GM23338 (cell line): ENCODE data around the gene PPFIA1. TPM values are rescaled to one million over a fixed set of nuclear protein-coding genes. Genes with fewer than 3 reads are reported as not detected.

ENCODE experiments used
- ATAC-seq: fragments of 200-7000 bp; cut with Tn5 transposase; 3 replicates; pipeline ENCODE4 v1.9.1; 2020
- DNase-seq: peaks from one replicate; pipeline ENCODE4 v3.0.0-alpha.2; 2015; ENCODE audit warnings: low spot score
- H2AFZ ChIP-seq: fragments of 200-600 bp; sonication (generic); 2 replicates; pipeline ENCODE4 v1.8.0; 2016; ENCODE audit warnings: antibody characterized with exemption, mild to moderate bottlenecking, moderate library complexity
- H3F3A ChIP-seq: fragments of 200-600 bp; sonication (generic); replicated peaks from 2 replicates; pipeline ENCODE4 v1.8.0; 2017; ENCODE audit warnings: antibody characterized with exemption, mixed run types, low read depth
- H3K27ac ChIP-seq: fragments of 200-600 bp; sonication (generic); 2 replicates; pipeline ENCODE4 v1.6.1; 2016; ENCODE audit warnings: low read depth
- H3K27me3 ChIP-seq: fragments of 200-600 bp; sonication (generic); 2 replicates; pipeline ENCODE4 v1.8.0; 2016; ENCODE audit warnings: mild to moderate bottlenecking, mixed run types, moderate library complexity; ENCODE audit not compliant: insufficient read depth
- H3K36me3 ChIP-seq: fragments of 200-600 bp; sonication (generic); 2 replicates; pipeline ENCODE4 v1.8.0; 2016; ENCODE audit warnings: mild to moderate bottlenecking; ENCODE audit not compliant: insufficient read depth
- H3K4me1 ChIP-seq: fragments of 200-600 bp; sonication (generic); 2 replicates; pipeline ENCODE4 v1.8.0; 2016; ENCODE audit warnings: mild to moderate bottlenecking, moderate library complexity; ENCODE audit not compliant: insufficient read depth
- H3K4me2 ChIP-seq: fragments of 200-600 bp; sonication (generic); 2 replicates; pipeline ENCODE4 v1.7.1; 2017; ENCODE audit warnings: mixed run types
- H3K4me3 ChIP-seq: fragments of 200-600 bp; sonication (generic); 2 replicates; pipeline ENCODE4 v1.6.1; 2016; ENCODE audit warnings: mixed run types
- H3K79me2 ChIP-seq: fragments of 200-600 bp; sonication (generic); replicated peaks from 2 replicates; pipeline ENCODE4 v1.8.0; 2017; ENCODE audit warnings: mild to moderate bottlenecking; ENCODE audit not compliant: insufficient read depth
- H3K9me2 ChIP-seq: fragments of 200-600 bp; sonication (generic); 2 replicates; pipeline ENCODE4 v1.8.0; 2017; ENCODE audit not compliant: insufficient read depth
- H4K20me1 ChIP-seq: fragments of 200-600 bp; sonication (generic); replicated peaks from 2 replicates; pipeline ENCODE4 v1.8.0; 2017; ENCODE audit warnings: mild to moderate bottlenecking; ENCODE audit not compliant: insufficient read depth
- H3K27ac Mint-ChIP-seq: 2 replicates; pipeline ENCODE4 v1.8.0; 2020; ENCODE audit warnings: inconsistent platforms, mild to moderate bottlenecking, moderate library complexity, mixed read lengths
- H3K27me3 Mint-ChIP-seq: 3 replicates; pipeline ENCODE4 v1.8.0; 2022; ENCODE audit warnings: low read depth, mild to moderate bottlenecking, moderate library complexity, mixed read lengths, inconsistent platforms; ENCODE audit not compliant: insufficient read depth, poor library complexity
- H3K36me3 Mint-ChIP-seq: 3 replicates; pipeline ENCODE4 v1.8.0; 2021; ENCODE audit warnings: low read depth, mild to moderate bottlenecking, inconsistent platforms, moderate library complexity, mixed read lengths
- H3K4me1 Mint-ChIP-seq: 3 replicates; pipeline ENCODE4 v1.8.0; 2020; ENCODE audit warnings: mild to moderate bottlenecking, inconsistent platforms, mixed read lengths
- H3K4me3 Mint-ChIP-seq: 3 replicates; pipeline ENCODE4 v1.8.0; 2021; ENCODE audit warnings: moderate library complexity, mild to moderate bottlenecking, inconsistent platforms, mixed read lengths
- H3K9me3 Mint-ChIP-seq: 3 replicates; pipeline ENCODE4 v1.8.0; 2020; ENCODE audit warnings: moderate library complexity, mild to moderate bottlenecking, inconsistent platforms, mixed read lengths
- CREB1 ChIP-seq: fragments of 250-450 bp; sonication (Bioruptor Pico); IDR thresholded peaks from 2 replicates; pipeline ENCODE4 v1.5.0; 2020; ENCODE audit warnings: low read depth, mild to moderate bottlenecking, moderate library complexity
- CTCF ChIP-seq, 2 experiments: fragments of 200-600 bp in 1 of 2; sonication (generic) in 1 of 2; conservative IDR thresholded peaks; 2 replicates each; pipeline versions ENCODE4 v1.5.1 to v1.6.1; 2016 to 2017; ENCODE audit warnings: antibody characterized with exemption in 2 of 2, low read depth in 2 of 2, mild to moderate bottlenecking in 2 of 2, moderate library complexity in 1 of 2
- ETS1 ChIP-seq: IDR thresholded peaks from 2 replicates; pipeline ENCODE4 v1.6.1; 2016; ENCODE audit warnings: antibody characterized with exemption
- EZH2 ChIP-seq: fragments of 200-600 bp; sonication (generic); IDR thresholded peaks from one replicate; pipeline ENCODE4 v1.8.0; 2017; ENCODE audit warnings: antibody characterized with exemption, mild to moderate bottlenecking, low read depth; ENCODE audit not compliant: unreplicated experiment
- EZH2phosphoT487 ChIP-seq: fragments of 200-600 bp; sonication (generic); IDR thresholded peaks from one replicate; pipeline ENCODE4 v1.8.1; 2018; ENCODE audit warnings: antibody characterized with exemption; ENCODE audit not compliant: unreplicated experiment
- JUNB ChIP-seq: IDR thresholded peaks from one replicate; pipeline ENCODE4 v1.6.1; 2016; ENCODE audit warnings: antibody characterized with exemption; ENCODE audit not compliant: unreplicated experiment
- NANOG ChIP-seq: IDR thresholded peaks from 2 replicates; pipeline ENCODE4 v1.6.1; 2016; ENCODE audit warnings: antibody characterized with exemption, borderline replicate concordance
- POLR2AphosphoS5 ChIP-seq: IDR thresholded peaks from 2 replicates; pipeline ENCODE4 v1.6.1; 2016; ENCODE audit warnings: antibody characterized with exemption, low read depth
- REST ChIP-seq: IDR thresholded peaks from one replicate; pipeline ENCODE4 v1.6.1; 2018; ENCODE audit warnings: antibody characterized with exemption; ENCODE audit not compliant: unreplicated experiment
- STAT1 ChIP-seq: IDR thresholded peaks from one replicate; pipeline ENCODE4 v1.6.1; 2016; ENCODE audit warnings: antibody characterized with exemption; ENCODE audit not compliant: unreplicated experiment
- ZNF114 ChIP-seq: fragments of 250-450 bp; sonication (Bioruptor Pico); IDR thresholded peaks from 2 replicates; pipeline ENCODE4 v1.5.0; 2020; ENCODE audit warnings: mild to moderate bottlenecking, moderate library complexity
- ZNF331 ChIP-seq: fragments of 250-450 bp; sonication (Bioruptor Pico); IDR thresholded peaks from 2 replicates; pipeline ENCODE4 v1.5.0; 2020; ENCODE audit warnings: low read depth, mild to moderate bottlenecking, moderate library complexity
- ZNF462 ChIP-seq: fragments of 250-450 bp; sonication (Bioruptor Pico); IDR thresholded peaks from 2 replicates; pipeline ENCODE4 v1.5.0; 2020; ENCODE audit warnings: mild to moderate bottlenecking, moderate library complexity
- polyA plus RNA-seq: library from polyadenylated mRNA; unstranded; fragments of >200 nt; fragmentation: Nextera tagmentation; extraction: Ambion mirVana; gene quantifications from 2 replicates; pipeline ENCODE4 v1.2.1, GENCODE V29; 2016
- total RNA-seq: library from RNA; depleted of rRNA; stranded (reverse); fragments of >200 nt; shearing (Covaris generic); gene quantifications from 2 replicates; pipeline ENCODE4 v1.2.3, GENCODE V29; 2014

The PPFIA1 gene
- total and polyA plus RNA-seq, 2 experiments from 2014 or later = 41.7 to 62.0 TPM

- peak; percentile 31 for ATAC-seq
- H3K36me3 Mint-ChIP-seq = peaks cover 36% of the 10 kb centered on the region
Measured at GRCh38 chr11:70397336-70397982, 127.0 kb downstream of the PPFIA1 start.

More at GRCh38 chr11:70397336-70397982, 127.0 kb downstream of the PPFIA1 start:
- Mint-ChIP-seq H3K9me3 (no peaks in the 10 kb centered on the region), H3K27me3 (peaks cover 14% of the 10 kb centered on the region), H3K4me1 (peaks cover 21% of the 10 kb centered on the region), H3K4me3 (peak overlapping the region; percentile 97), H3K27ac (peak overlapping the region; percentile 87)
- peaks cover 84% of the 10 kb centered on the region for H3K79me2 ChIP-seq
- H4K20me1 ChIP-seq = peaks cover 33% of the 10 kb centered on the region
- H3K36me3 ChIP-seq = no peaks in the 10 kb centered on the region
- peak overlapping the region; percentile 99 for H3K4me3 ChIP-seq
- no peaks in the 10 kb centered on the region for H3K9me2 ChIP-seq
- no peak for TF ChIP-seq JUNB
- no peak for TF ChIP-seq POLR2AphosphoS5
- no peak for TF ChIP-seq ZNF462
- TF ChIP-seq REST = no peak
- TF ChIP-seq EZH2phosphoT487 = no peak
- TF ChIP-seq EZH2 = no peak
- no peak for TF ChIP-seq CREB1 (CRISPR knock-in tag)
- TF ChIP-seq ETS1 = no peak
- no peak for TF ChIP-seq STAT1
- TF ChIP-seq ZNF331 (CRISPR knock-in tag) = no peak
- no peak for TF ChIP-seq ZNF114
- no peak for TF ChIP-seq CTCF (conservative IDR thresholded peaks at IDR 0.05; ENCODE audit: low read depth in 2 of 2)
- no peak for TF ChIP-seq NANOG
- H3K27me3 ChIP-seq = no peaks in the 10 kb centered on the region
- peaks cover 23% of the 10 kb centered on the region for H3K4me1 ChIP-seq
- H3K4me2 ChIP-seq = peak overlapping the region; percentile 100
- peak overlapping the region; percentile 99 for H2AFZ ChIP-seq
- peak overlapping the region; percentile 89 for H3K27ac ChIP-seq
- H3F3A ChIP-seq = no peaks in the 10 kb centered on the region; the same call in 1 of the 2 replicates
- peak; percentile 44 for DNase-seq
